Trophoblast cell (in vitro differentiated cells and primary cell): ENCODE data around the gene ZNHIT6.

Source experiments
- DNase-seq, 2 donors: peaks; one replicate each; pipeline ENCODE4 v3.0.0-alpha.2; 2016
- H2AFZ ChIP-seq: 2 replicates; pipeline ENCODE4 v1.6.1; 2013; ENCODE audit warnings: low read length, moderate library complexity, mild to moderate bottlenecking; ENCODE audit not compliant: insufficient read depth, poor library complexity
- H2AK5ac ChIP-seq: 2 replicates; pipeline ENCODE4 v1.6.1; 2013; ENCODE audit warnings: mild to moderate bottlenecking, low read length
- H2BK120ac ChIP-seq: 2 replicates; pipeline ENCODE4 v1.6.1; 2013; ENCODE audit warnings: low read length, mild to moderate bottlenecking, moderate library complexity; ENCODE audit not compliant: insufficient read depth, poor library complexity
- H2BK12ac ChIP-seq: 2 replicates; pipeline ENCODE4 v1.6.1; 2013; ENCODE audit warnings: mild to moderate bottlenecking, low read length, moderate library complexity
- H2BK5ac ChIP-seq: 2 replicates; pipeline ENCODE4 v1.6.1; 2013; ENCODE audit warnings: low read length, low read depth, moderate library complexity, mild to moderate bottlenecking; ENCODE audit not compliant: poor library complexity
- H3K14ac ChIP-seq: 2 replicates; pipeline ENCODE4 v1.6.1; 2013; ENCODE audit warnings: mild to moderate bottlenecking, low read length
- H3K18ac ChIP-seq: 2 replicates; pipeline ENCODE4 v1.6.1; 2013; ENCODE audit warnings: mild to moderate bottlenecking, low read length
- H3K23ac ChIP-seq: 2 replicates; pipeline ENCODE4 v1.6.1; 2013; ENCODE audit warnings: low read length
- H3K27ac ChIP-seq: 2 replicates; pipeline ENCODE4 v1.5.1; 2013; ENCODE audit warnings: low read depth, mild to moderate bottlenecking, inconsistent platforms, low read length, moderate library complexity
- H3K27me3 ChIP-seq: 2 replicates; pipeline ENCODE4 v1.6.1; 2013; ENCODE audit warnings: inconsistent platforms, mild to moderate bottlenecking, low read length, moderate library complexity; ENCODE audit not compliant: insufficient read depth
- H3K36me3 ChIP-seq, 2 experiments: 1 replicate in 1 of 2; 2 replicates in 1 of 2; pipeline ENCODE4 v1.6.1; 2013; ENCODE audit warnings: low read length in 2 of 2, mild to moderate bottlenecking in 2 of 2, moderate library complexity in 1 of 2; ENCODE audit not compliant: insufficient read depth in 2 of 2, control insufficient read depth in 1 of 2
- H3K4ac ChIP-seq: 2 replicates; pipeline ENCODE4 v1.6.1; 2013; ENCODE audit warnings: low read depth, mild to moderate bottlenecking, low read length, moderate library complexity
- H3K4me1 ChIP-seq, 2 experiments: 1 replicate in 1 of 2; 2 replicates in 1 of 2; pipeline ENCODE4 v1.6.1; 2013; ENCODE audit warnings: low read length in 2 of 2, mild to moderate bottlenecking in 2 of 2, moderate library complexity in 1 of 2; ENCODE audit not compliant: insufficient read depth in 2 of 2, control insufficient read depth in 1 of 2
- H3K4me2 ChIP-seq: 2 replicates; pipeline ENCODE4 v1.6.1; 2013; ENCODE audit warnings: inconsistent platforms, mild to moderate bottlenecking, low read length, moderate library complexity
- H3K4me3 ChIP-seq: 2 replicates; pipeline ENCODE4 v1.5.1; 2013; ENCODE audit warnings: mild to moderate bottlenecking, low read depth, low read length, inconsistent platforms
- H3K79me1 ChIP-seq: one replicate; pipeline ENCODE4 v1.6.1; 2013; ENCODE audit warnings: low read length
- H3K79me2 ChIP-seq: 2 replicates; pipeline ENCODE4 v1.6.1; 2013; ENCODE audit warnings: low read length, mild to moderate bottlenecking; ENCODE audit not compliant: control insufficient read depth, insufficient read depth, poor library complexity
- H3K9ac ChIP-seq: 2 replicates; pipeline ENCODE4 v1.6.1; 2013; ENCODE audit warnings: mild to moderate bottlenecking, low read length
- H3K9me3 ChIP-seq: 2 replicates; pipeline ENCODE4 v1.6.1; 2013; ENCODE audit warnings: low read depth, mild to moderate bottlenecking, control low read depth, inconsistent platforms, low read length; ENCODE audit not compliant: insufficient read depth
- H4K12ac ChIP-seq: 2 replicates; pipeline ENCODE4 v1.6.1; 2013; ENCODE audit warnings: low read depth, mild to moderate bottlenecking, low read length, moderate library complexity
- H4K8ac ChIP-seq: 2 replicates; pipeline ENCODE4 v1.6.1; 2013; ENCODE audit warnings: low read depth, mild to moderate bottlenecking, low read length, moderate library complexity
- H4K91ac ChIP-seq: one replicate; pipeline ENCODE4 v1.6.1; 2013; ENCODE audit warnings: low read depth, mild to moderate bottlenecking, low read length, moderate library complexity
- WGBS: extraction: QIAGEN DNeasy Blood & Tissue Kit; methylation state at CpG from one replicate; pipeline ENCODE4 v1.1.7; 2013; ENCODE audit warnings: missing lambda C conversion rate; ENCODE audit not compliant: insufficient read length, insufficient coverage; ENCODE audit errors: extremely low coverage; 5-methylcytosine and 5-hydroxymethylcytosine counted together

ZNHIT6 gene

DNA sequence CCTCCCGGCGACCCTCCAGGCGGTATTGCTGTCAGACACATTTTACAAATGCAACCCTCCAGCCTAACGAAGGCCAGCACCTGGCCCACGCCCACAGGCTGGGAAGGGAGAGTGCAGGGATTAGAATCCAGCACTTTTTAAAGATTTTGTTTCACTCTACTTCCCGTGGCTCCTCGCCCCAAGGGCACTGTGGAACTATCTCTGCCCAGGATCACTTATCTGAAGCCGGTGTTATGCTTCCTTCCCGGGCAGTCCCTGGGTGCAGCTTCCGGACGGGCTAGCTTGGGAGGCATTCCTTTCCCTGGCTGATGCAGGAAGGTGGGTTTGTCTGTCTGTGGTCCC is 91.9 kb downstream of the ZNHIT6 start:
- Histone ChIP-seq H3K27ac (no peak overlapping the region), H3K4me3 (no peak overlapping the region), H4K8ac (no peak overlapping the region), H3K23ac (no peak overlapping the region), H2BK12ac (no peak overlapping the region), H2AK5ac (no peak overlapping the region), H3K9ac (no peak overlapping the region), H2BK120ac (no peak overlapping the region), H3K36me3 (no peaks in the 10 kb centered on the region), H2AFZ (no peak overlapping the region), H3K27me3 (no peaks in the 10 kb centered on the region), H3K79me2 (no peaks in the 10 kb centered on the region), H2BK5ac (no peak overlapping the region), H3K9me3 (no peaks in the 10 kb centered on the region), H3K18ac (peak overlapping the region; percentile 22), H3K4ac (no peak overlapping the region), H3K79me1 (peaks cover 16% of the 10 kb centered on the region), H4K91ac (peak overlapping the region; percentile 7), H3K4me2 (no peak overlapping the region), H3K4me1 (peaks cover 14 to 20% of the 10 kb centered on the region in 2 experiments), H3K14ac (no peak overlapping the region), H4K12ac (no peak overlapping the region)
- no CpG with 5 or more reads among the region's 11 CpGs for WGBS
- DNase-seq: peak; percentile 96 to 99

DNA sequence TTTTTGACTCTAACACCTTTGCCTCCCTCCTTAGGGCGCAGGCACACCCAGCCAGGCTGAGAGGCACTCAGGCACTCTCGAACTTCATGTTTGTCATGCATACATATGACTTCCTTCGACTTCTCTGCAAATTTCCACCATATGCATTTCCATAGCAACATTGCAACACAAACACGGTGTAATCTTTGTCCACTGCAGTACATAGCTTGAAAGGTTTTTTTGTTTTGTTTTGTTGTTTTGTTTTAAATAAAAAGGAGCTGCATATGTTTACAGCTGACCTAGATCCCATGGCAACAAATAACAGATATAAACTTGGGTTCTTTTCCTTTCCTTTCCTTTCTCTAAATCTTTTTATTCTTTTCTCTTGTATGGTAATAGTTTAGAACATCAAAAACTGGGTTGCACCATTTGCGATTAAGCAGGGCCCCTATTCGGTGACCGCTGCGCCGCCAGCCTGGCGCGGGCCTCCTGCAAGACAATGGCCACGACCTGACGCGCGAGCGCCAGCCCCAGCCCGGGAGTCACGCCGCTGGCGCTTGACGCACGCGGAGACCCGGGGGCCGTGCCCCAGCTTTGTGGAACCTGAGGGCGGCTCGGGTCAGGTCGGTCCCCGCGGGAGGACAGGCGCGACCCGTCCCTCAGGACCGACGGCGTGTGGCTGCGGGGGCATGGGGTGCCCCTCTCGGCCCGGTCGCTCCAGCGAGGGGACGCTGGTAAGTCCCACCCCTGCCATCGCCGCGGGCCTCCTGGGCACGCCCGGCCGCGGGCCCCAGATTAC is 92.5 kb downstream of the ZNHIT6 start:
- H3K18ac ChIP-seq: peak overlapping the region; percentile 22
- no peaks in the 10 kb centered on the region for H3K36me3 ChIP-seq
- no peak overlapping the region for H2BK120ac ChIP-seq
- no peaks in the 10 kb centered on the region for H3K9me3 ChIP-seq
- no peaks in the 10 kb centered on the region for H3K27me3 ChIP-seq
- WGBS: no CpG with 5 or more reads among the region's 49 CpGs
- peak overlapping the region; percentile 24 for H4K8ac ChIP-seq
- no peak overlapping the region for H3K4me2 ChIP-seq
- H3K27ac ChIP-seq: no peak overlapping the region
- H3K79me1 ChIP-seq: peaks cover 21% of the 10 kb centered on the region
- H4K12ac ChIP-seq: no peak overlapping the region
- no peaks in the 10 kb centered on the region for H3K79me2 ChIP-seq
- no peak overlapping the region for H3K23ac ChIP-seq
- H2BK12ac ChIP-seq: peak overlapping the region; percentile 65
- peak overlapping the region; percentile 7 for H4K91ac ChIP-seq
- H3K4me1 ChIP-seq: peaks cover 14 to 26% of the 10 kb centered on the region in 2 experiments
- H2AK5ac ChIP-seq: peak overlapping the region; percentile 44
- DNase-seq: peak; percentile 92
- H3K9ac ChIP-seq: no peak overlapping the region
- H3K4ac ChIP-seq: no peak overlapping the region
- no peak overlapping the region for H2AFZ ChIP-seq
- no peak overlapping the region for H2BK5ac ChIP-seq
- peak overlapping the region; percentile 40 for H3K14ac ChIP-seq
- no peak overlapping the region for H3K4me3 ChIP-seq

DNA sequence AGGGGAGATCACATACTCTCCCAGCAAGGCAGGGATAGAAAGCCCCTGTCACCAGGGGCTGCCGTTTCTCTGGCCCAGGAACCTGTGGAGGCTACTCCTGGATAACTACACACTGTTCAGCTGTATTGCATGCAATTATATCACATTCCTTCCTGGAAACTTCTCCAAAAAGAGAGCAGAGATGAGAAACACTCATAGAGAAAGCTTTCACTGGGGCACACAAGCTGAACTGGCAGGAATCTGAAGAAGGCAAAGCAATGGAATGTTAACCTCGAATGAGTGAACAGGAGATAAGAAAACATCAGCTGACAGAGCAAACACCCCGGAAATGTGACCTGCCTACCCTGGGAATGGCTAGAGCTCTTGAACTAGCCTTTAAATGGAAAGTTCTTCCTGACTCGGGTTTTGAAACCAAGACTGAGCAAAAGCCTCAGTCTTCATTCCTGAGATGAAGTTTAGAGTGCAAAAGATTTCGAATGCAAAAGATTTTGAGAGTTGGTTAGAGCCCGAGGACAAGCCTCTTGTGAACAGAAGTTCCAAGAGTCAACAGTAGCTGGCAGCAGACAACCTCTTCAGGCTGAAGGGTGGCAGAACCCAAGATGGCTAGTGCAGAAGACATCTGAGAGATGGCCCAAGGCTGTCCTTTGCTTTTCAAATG is 95.4 kb downstream of the ZNHIT6 start:
- Histone ChIP-seq H2AFZ (no peak overlapping the region), H4K91ac (peak overlapping the region; percentile 48), H3K4me1 (peaks cover 14 to 31% of the 10 kb centered on the region in 2 experiments), H3K9me3 (no peaks in the 10 kb centered on the region), H3K79me2 (no peaks in the 10 kb centered on the region), H3K4me3 (no peak overlapping the region), H3K4ac (no peak overlapping the region), H4K8ac (no peak overlapping the region), H3K14ac (peak overlapping the region; percentile 37), H2BK12ac (peak overlapping the region; percentile 60), H2BK5ac (peak overlapping the region; percentile 84), H3K36me3 (no peaks in the 10 kb centered on the region), H3K18ac (peak overlapping the region; percentile 41), H4K12ac (no peak overlapping the region), H3K27me3 (no peaks in the 10 kb centered on the region), H3K4me2 (peak overlapping the region; percentile 34), H3K9ac (no peak overlapping the region), H2AK5ac (no peak overlapping the region), H3K23ac (no peak overlapping the region), H3K79me1 (peaks cover 24% of the 10 kb centered on the region), H3K27ac (peak overlapping the region; percentile 96), H2BK120ac (peak overlapping the region; percentile 76)
- WGBS: no CpG with 5 or more reads among the region's 6 CpGs
- peak; percentile 88 to 92 for DNase-seq

DNA sequence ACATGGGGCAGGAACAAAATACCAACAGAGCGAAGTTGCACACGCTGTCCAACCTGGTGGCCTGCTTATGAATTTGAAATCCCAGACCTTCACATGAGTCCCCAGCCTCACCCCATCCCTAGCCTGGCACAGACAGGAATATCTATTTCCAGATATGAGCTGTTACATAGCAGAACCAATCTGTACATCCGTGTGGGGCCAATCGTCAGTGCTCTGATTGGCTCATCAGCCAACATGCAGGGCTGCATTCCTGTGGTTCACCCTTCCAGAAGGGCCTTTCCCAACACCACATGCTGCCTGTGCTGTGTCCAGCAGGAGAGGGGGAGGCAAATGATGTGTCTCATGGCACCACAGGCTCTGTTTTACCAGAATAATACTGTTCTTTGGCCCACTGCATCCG is 96.4 kb downstream of the ZNHIT6 start:
- Histone ChIP-seq H2AFZ (no peak overlapping the region), H3K79me1 (peaks cover 27% of the 10 kb centered on the region), H3K27me3 (no peaks in the 10 kb centered on the region), H4K12ac (no peak overlapping the region), H2BK120ac (peak overlapping the region; percentile 29), H3K23ac (no peak overlapping the region), H3K18ac (no peak overlapping the region), H4K91ac (peak overlapping the region; percentile 23), H3K79me2 (no peaks in the 10 kb centered on the region), H4K8ac (no peak overlapping the region), H3K4me2 (peak overlapping the region; percentile 29), H3K4me3 (no peak overlapping the region), H3K36me3 (no peaks in the 10 kb centered on the region), H3K4me1 (peaks cover 16 to 38% of the 10 kb centered on the region in 2 experiments), H2BK5ac (peak overlapping the region; percentile 62), H3K9me3 (no peaks in the 10 kb centered on the region), H3K4ac (no peak overlapping the region), H2AK5ac (no peak overlapping the region), H2BK12ac (peak overlapping the region; percentile 39), H3K27ac (peak overlapping the region; percentile 96), H3K9ac (no peak overlapping the region), H3K14ac (no peak overlapping the region)
- no CpG with 5 or more reads among the region's 5 CpGs for WGBS
- peak; percentile 92 to 93 for DNase-seq
